ENCODE data around the gene LSAMP.

LSAMP gene

DNA sequence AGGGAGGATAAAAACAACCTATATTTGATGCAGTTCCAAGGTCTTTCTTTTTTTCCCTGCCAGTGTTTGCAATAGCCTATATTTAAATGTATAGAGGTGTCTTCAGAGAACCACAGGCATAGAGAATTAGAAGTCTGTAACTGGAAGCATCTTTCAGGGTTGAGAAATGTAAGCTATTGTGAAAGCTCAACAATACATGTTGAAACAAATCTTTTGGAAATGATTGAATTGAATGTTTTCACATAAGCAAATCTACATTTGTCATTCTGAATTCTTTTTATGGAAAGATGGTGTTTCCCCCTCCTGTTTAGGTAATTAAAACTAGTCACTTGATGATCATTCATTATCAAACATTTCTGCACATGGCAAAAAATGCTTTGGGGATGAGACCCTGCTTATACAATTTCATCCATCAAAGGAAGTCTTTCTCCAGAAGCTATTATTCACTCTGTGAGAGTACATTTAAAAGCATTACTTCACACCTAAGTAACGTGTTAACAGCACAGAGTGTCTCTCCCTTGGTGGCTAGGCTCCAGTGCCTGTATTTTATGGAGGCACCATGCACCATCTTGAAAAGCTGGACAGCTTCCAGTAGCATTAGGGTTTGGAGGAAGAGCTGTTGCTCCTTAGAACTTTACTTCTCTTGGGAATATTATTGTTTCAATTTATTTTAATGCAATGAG lies 406.2 kb downstream of the LSAMP start:
- no peak for DNase-seq
- no peak overlapping the region for H3K27ac ChIP-seq (ENCODE audit: low read length)
- no peak for TF ChIP-seq CTCF (IDR thresholded peaks at IDR 0.05; ENCODE audit: borderline replicate concordance, extremely low read depth, low read length, poor library complexity, severe bottlenecking)
- TF ChIP-seq EZH2 (IDR thresholded peaks at IDR 0.05; ENCODE audit: borderline replicate concordance, low read depth, low read length, severe bottlenecking), result no peak
- no peaks in the 10 kb centered on the region for H3K4me1 ChIP-seq (ENCODE audit: insufficient read depth, low read length)
- H3K36me3 ChIP-seq (ENCODE audit: insufficient read depth, low read length), result no peaks in the 10 kb centered on the region
- H3K4me3 ChIP-seq (ENCODE audit: low read depth in 1 of 2, low read length in 2 of 2), result no peak overlapping the region
- no peaks in the 10 kb centered on the region for H3K27me3 ChIP-seq (ENCODE audit: insufficient read depth, low read length, poor library complexity)
- H3K9me3 ChIP-seq (ENCODE audit: insufficient read depth, low read length, severe bottlenecking), result no peaks in the 10 kb centered on the region
- no peak for ATAC-seq (ENCODE audit: insufficient read depth, low read depth)
- no peaks in the 10 kb centered on the region for H4K20me1 ChIP-seq (ENCODE audit: insufficient read depth, low read length)
- H3K79me2 ChIP-seq (ENCODE audit: insufficient read depth, low read length), result no peaks in the 10 kb centered on the region
- no peak overlapping the region for H3K9ac ChIP-seq (ENCODE audit: low read depth, low read length)
- no peak overlapping the region for H3K4me2 ChIP-seq (ENCODE audit: insufficient read depth, low read length)
- H2AFZ ChIP-seq (ENCODE audit: low read depth, low read length), result no peak overlapping the region

- Histone ChIP-seq H4K20me1 (ENCODE audit: insufficient read depth, low read length) (no peaks in the 10 kb centered on the region), H3K79me2 (ENCODE audit: insufficient read depth, low read length) (no peaks in the 10 kb centered on the region), H3K27me3 (ENCODE audit: insufficient read depth, low read length, poor library complexity) (no peaks in the 10 kb centered on the region), H2AFZ (ENCODE audit: low read depth, low read length) (no peak overlapping the region), H3K36me3 (ENCODE audit: insufficient read depth, low read length) (no peaks in the 10 kb centered on the region), H3K9me3 (ENCODE audit: insufficient read depth, low read length, severe bottlenecking) (no peaks in the 10 kb centered on the region), H3K4me3 (ENCODE audit: low read depth in 1 of 2, low read length in 2 of 2) (no peak overlapping the region), H3K4me2 (ENCODE audit: insufficient read depth, low read length) (no peak overlapping the region), H3K9ac (ENCODE audit: low read depth, low read length) (no peak overlapping the region), H3K27ac (ENCODE audit: low read length) (no peak overlapping the region), H3K4me1 (ENCODE audit: insufficient read depth, low read length) (no peaks in the 10 kb centered on the region)
- no peak for TF ChIP-seq CTCF (IDR thresholded peaks at IDR 0.05; ENCODE audit: borderline replicate concordance, extremely low read depth, low read length, poor library complexity, severe bottlenecking)
- no peak for TF ChIP-seq EZH2 (IDR thresholded peaks at IDR 0.05; ENCODE audit: borderline replicate concordance, low read depth, low read length, severe bottlenecking)
- DNase-seq, result no peak
- ATAC-seq (ENCODE audit: insufficient read depth, low read depth), result no peak
These were observed 407.1 kb downstream of the LSAMP start for GRCh38 chr3:116037954-116038911.

DNA sequence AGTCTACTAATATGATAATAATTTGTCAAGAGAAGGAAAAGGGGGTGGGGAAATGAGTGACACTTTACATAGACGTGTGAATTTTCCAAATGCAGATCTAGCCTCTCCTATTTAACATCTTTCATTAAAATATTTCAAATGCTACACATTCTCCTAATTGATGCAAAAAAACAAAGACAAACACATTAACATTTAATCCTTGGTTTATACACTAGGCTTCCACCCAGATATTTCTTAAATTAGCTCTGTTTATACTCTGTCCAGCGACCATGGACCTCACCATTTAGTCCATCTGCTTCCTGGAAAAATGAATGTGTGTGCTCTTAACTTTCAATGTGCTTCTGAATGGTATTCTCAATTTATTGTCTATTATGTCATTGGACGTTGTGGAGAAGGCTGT lies 409.9 kb downstream of the LSAMP start:
- H3K36me3 ChIP-seq (ENCODE audit: insufficient read depth, low read length), result no peaks in the 10 kb centered on the region
- no peaks in the 10 kb centered on the region for H3K4me1 ChIP-seq (ENCODE audit: insufficient read depth, low read length)
- no peak overlapping the region for H3K4me2 ChIP-seq (ENCODE audit: insufficient read depth, low read length)
- no peaks in the 10 kb centered on the region for H3K27me3 ChIP-seq (ENCODE audit: insufficient read depth, low read length, poor library complexity)
- H3K79me2 ChIP-seq (ENCODE audit: insufficient read depth, low read length), result no peaks in the 10 kb centered on the region
- no peaks in the 10 kb centered on the region for H4K20me1 ChIP-seq (ENCODE audit: insufficient read depth, low read length)
- no peak overlapping the region for H3K27ac ChIP-seq (ENCODE audit: low read length)
- H3K9me3 ChIP-seq (ENCODE audit: insufficient read depth, low read length, severe bottlenecking), result no peaks in the 10 kb centered on the region
- DNase-seq (no peak), ATAC-seq (ENCODE audit: insufficient read depth, low read depth) (no peak)
- no peak overlapping the region for H3K9ac ChIP-seq (ENCODE audit: low read depth, low read length)
- TF ChIP-seq CTCF (IDR thresholded peaks at IDR 0.05; ENCODE audit: borderline replicate concordance, extremely low read depth, low read length, poor library complexity, severe bottlenecking) (no peak), EZH2 (IDR thresholded peaks at IDR 0.05; ENCODE audit: borderline replicate concordance, low read depth, low read length, severe bottlenecking) (no peak)
- no peak overlapping the region for H2AFZ ChIP-seq (ENCODE audit: low read depth, low read length)
- no peak overlapping the region for H3K4me3 ChIP-seq (ENCODE audit: low read depth in 1 of 2, low read length in 2 of 2)

Data from DND-41 (cell line).